C4-2B (cell line): ENCODE results near the gene PON2.

Experiments used
- CTCF ChIP-seq: fragments of 450-650 bp; conservative IDR thresholded peaks from 2 replicates; pipeline ENCODE4 v1.5.1; 2017; ENCODE audit warnings: mild to moderate bottlenecking
- ZFX ChIP-seq: fragments of 450-650 bp; IDR thresholded peaks from 2 replicates; pipeline ENCODE4 v1.6.1; 2017

- TF ChIP-seq CTCF (no peak), ZFX (no peak)
Observed at GRCh38 chr7:95411036-95411435, 23.8 kb downstream of the PON2 start.
